Activated T-helper 1 cell treated with anti-CD3 and anti-CD28 coated beads, Interleukin-12 subunit alpha, Interleukin-12 subunit beta, Interleukin-2, Interleukin-4 antibody, amounts not matched to agents 30 ng/mL and 10 ng/mL and 1 ng/mL, durations not matched to agents 14 hours and 24 hours and 36 hours (primary cell): ENCODE results near the gene PRELP. TPM values are rescaled to one million over a fixed set of nuclear protein-coding genes. Genes with fewer than 3 reads are reported as not detected.

ENCODE experiments used
- DNase-seq: peaks from one replicate; pipeline ENCODE4 v3.0.0; 2021; ENCODE audit warnings: low spot score
- H3K27ac Mint-ChIP-seq: one replicate; pipeline ENCODE4 v1.8.0; 2021; ENCODE audit warnings: mild to moderate bottlenecking, mixed read lengths
- H3K27me3 Mint-ChIP-seq: one replicate; pipeline ENCODE4 v1.8.0; 2022; ENCODE audit warnings: mild to moderate bottlenecking, moderate library complexity, mixed read lengths; ENCODE audit not compliant: insufficient read depth
- H3K36me3 Mint-ChIP-seq: one replicate; pipeline ENCODE4 v1.8.0; 2021; ENCODE audit warnings: low read depth, mixed read lengths
- H3K4me1 Mint-ChIP-seq: one replicate; pipeline ENCODE4 v1.8.0; 2021; ENCODE audit warnings: low read depth, mixed read lengths
- H3K4me3 Mint-ChIP-seq: one replicate; pipeline ENCODE4 v1.8.0; 2021; ENCODE audit warnings: mild to moderate bottlenecking, moderate library complexity, mixed read lengths
- H3K9me3 Mint-ChIP-seq: one replicate; pipeline ENCODE4 v1.8.0; 2021; ENCODE audit warnings: mixed read lengths
- intact Hi-C: fragments of 100-400 bp; cut with micrococcal nuclease; formaldehyde crosslinking; loops from one replicate; pipeline ENCODE4 v1.15.1; 2024
- total RNA-seq: library from RNA; stranded (reverse); gene quantifications from 2 replicates; pipeline ENCODE4 v1.2.3, GENCODE V29; 2022

The PRELP gene
- total RNA-seq, 1 donor from 2014 or later, result not detected

DNA sequence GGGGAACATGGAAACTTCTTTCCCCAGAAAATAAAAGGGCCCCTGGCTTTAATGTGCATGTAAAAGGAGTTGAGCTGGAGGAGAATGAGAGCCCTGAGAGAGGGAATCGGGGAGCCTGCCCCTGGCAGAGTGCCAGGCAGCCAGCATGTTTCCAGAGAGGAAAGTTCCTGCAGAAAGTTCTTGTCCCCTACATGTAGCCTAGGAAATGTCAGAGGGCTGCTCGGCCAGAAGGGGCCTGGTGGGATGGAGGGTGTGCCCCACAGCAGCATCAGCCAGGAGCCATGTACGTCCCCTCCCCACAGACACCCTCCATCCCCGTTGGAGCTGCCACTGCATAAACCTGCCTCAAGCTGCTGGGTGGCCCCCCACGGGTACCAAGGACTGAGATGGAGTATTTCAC lies 5.4 kb upstream of the PRELP start:
- no peaks in the 10 kb centered on the region for H3K4me1 Mint-ChIP-seq
- H3K27ac Mint-ChIP-seq, result no peak overlapping the region
- intact Hi-C loops, result no loop called here
- no peaks in the 10 kb centered on the region for H3K9me3 Mint-ChIP-seq
- H3K27me3 Mint-ChIP-seq, result peaks cover 17% of the 10 kb centered on the region
- H3K4me3 Mint-ChIP-seq, result no peak overlapping the region
- H3K36me3 Mint-ChIP-seq, result no peaks in the 10 kb centered on the region
- no peak for DNase-seq

DNA sequence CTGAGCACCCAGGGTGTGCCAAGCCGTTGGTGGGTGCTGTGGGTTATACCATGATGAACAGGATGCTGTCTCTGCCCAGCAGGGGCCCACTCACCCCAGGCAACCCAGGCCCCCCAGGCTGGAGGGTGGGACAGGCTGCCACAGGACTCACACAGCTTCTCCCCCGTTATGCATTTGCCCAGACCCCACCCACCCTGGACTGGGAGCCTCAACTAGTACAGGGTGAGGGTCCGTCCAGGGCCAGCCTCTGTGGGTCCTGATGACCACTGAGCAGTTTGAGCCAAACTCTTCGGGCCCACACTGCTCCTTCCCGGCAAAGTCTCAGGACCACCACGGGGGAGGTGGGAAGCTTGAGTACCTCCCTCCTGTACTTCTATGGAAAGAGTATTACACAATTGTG lies 3.8 kb upstream of the PRELP start:
- H3K36me3 Mint-ChIP-seq, result no peaks in the 10 kb centered on the region
- H3K27ac Mint-ChIP-seq, result no peak overlapping the region
- no peaks in the 10 kb centered on the region for H3K4me1 Mint-ChIP-seq
- intact Hi-C loops, result no loop called here
- DNase-seq, result no peak
- no peaks in the 10 kb centered on the region for H3K9me3 Mint-ChIP-seq
- H3K27me3 Mint-ChIP-seq, result peaks cover 22% of the 10 kb centered on the region
- no peak overlapping the region for H3K4me3 Mint-ChIP-seq

DNA sequence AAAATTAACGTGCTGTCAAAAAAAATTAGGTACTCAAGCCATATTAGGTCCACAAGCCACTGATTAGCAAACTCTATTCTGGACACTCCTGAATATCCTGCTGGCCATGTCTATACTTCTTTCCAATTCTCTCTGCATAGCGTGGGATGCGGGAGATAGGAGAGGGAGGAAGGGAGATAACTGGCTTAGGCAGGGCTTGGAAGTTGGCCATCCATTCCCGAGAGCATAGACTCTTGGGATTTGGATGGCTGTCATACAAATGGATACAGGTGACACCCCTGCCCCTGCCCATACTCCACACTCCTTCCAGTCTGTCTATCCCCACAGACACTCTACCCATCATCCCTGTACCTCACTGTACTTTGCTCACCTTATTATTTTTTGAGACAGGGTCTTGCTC lies 2.3 kb upstream of the PRELP start:
- Mint-ChIP-seq H3K27me3 (peaks cover 22% of the 10 kb centered on the region), H3K36me3 (no peaks in the 10 kb centered on the region), H3K4me1 (peaks cover 11% of the 10 kb centered on the region), H3K9me3 (no peaks in the 10 kb centered on the region), H3K4me3 (no peak overlapping the region), H3K27ac (no peak overlapping the region)
- intact Hi-C loops, result no loop called here
- DNase-seq, result no peak

DNA sequence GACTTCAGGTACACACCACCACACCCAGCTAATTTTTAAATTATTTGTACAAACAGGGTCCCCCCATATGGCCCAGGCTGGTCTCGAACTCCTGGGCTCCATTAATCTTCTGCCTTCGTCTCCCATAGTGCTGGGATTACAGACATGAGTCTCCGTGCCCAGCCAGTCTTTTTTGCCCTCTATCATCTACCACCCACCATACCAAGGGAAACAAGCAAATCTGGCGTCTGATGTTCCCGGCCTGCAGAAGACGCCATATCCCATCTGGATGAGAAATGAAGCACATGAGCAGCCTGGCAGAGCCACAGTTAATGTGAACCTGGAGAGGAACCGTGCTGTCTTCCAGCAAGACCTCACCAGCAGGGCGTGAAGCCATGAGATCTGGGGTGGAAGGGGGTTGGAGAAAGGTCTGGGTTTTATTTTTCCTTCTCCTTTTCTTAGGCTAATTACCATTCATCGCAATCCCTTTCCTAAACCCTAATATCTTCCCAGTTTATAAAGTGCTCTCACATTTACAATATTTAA lies 1.8 kb upstream of the PRELP start:
- no peak overlapping the region for H3K27ac Mint-ChIP-seq
- DNase-seq, result no peak
- intact Hi-C loops, result no loop called here
- no peak overlapping the region for H3K4me3 Mint-ChIP-seq
- H3K36me3 Mint-ChIP-seq, result no peaks in the 10 kb centered on the region
- H3K9me3 Mint-ChIP-seq, result no peaks in the 10 kb centered on the region
- H3K4me1 Mint-ChIP-seq, result peaks cover 15% of the 10 kb centered on the region
- H3K27me3 Mint-ChIP-seq, result peaks cover 19% of the 10 kb centered on the region

DNA sequence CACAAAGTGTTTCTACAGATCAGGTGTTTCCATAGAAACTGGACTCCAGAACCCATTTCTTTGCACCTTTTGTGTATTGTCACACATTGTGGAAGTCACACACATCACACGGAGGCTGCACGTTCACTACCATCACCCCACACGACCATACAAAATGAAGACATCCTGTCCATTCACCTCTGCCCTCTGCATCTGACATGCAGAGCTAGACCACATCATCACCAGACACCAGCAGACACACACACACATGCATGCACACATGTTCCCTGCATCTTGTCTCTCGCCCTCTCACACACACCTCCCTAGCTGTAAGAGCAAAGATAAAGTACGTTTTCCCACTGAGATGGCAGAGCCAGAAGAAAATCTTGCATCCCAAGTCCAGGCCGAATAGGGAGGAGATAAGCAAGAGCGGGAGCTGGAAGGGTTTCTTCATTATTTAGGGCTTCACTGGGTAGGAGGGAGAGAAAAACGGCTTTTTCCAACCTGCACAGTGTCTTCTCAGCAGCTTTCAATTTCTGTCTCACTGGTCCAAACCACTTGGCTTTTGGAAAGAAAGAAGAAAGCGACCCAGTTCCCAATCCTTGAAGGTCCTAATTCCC lies 709 bp downstream of the PRELP start:
- no peak overlapping the region for H3K4me3 Mint-ChIP-seq
- H3K36me3 Mint-ChIP-seq, result no peaks in the 10 kb centered on the region
- intact Hi-C loops, result no loop called here
- peaks cover 17% of the 10 kb centered on the region for H3K4me1 Mint-ChIP-seq
- no peaks in the 10 kb centered on the region for H3K9me3 Mint-ChIP-seq
- peaks cover 14% of the 10 kb centered on the region for H3K27me3 Mint-ChIP-seq
- no peak overlapping the region for H3K27ac Mint-ChIP-seq
- DNase-seq, result no peak

DNA sequence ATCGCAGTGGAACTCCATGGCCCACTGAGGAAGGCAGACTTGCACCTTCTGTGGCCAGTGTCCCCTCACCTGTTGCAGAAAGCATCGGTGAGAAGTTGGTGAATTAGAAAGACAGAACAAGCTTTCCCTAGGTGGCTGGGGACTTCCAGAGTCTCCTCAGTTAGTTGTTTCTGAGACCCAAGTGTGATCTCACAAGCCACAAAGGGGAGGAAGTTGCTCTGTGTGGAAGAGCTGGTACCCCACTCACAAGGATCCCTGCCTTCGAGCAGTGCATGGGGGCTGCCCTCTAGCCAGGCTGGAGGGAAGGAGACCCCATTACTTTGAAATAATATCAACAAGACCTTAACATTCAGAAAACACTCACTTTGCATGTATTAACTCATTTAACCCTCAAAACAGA lies 2.1 kb downstream of the PRELP start:
- Mint-ChIP-seq H3K4me1 (peaks cover 21% of the 10 kb centered on the region), H3K4me3 (no peak overlapping the region), H3K27ac (no peak overlapping the region), H3K36me3 (no peaks in the 10 kb centered on the region), H3K9me3 (no peaks in the 10 kb centered on the region), H3K27me3 (peaks cover 9% of the 10 kb centered on the region)
- peak; percentile 10 for DNase-seq
- intact Hi-C loops, result no loop called here

DNA sequence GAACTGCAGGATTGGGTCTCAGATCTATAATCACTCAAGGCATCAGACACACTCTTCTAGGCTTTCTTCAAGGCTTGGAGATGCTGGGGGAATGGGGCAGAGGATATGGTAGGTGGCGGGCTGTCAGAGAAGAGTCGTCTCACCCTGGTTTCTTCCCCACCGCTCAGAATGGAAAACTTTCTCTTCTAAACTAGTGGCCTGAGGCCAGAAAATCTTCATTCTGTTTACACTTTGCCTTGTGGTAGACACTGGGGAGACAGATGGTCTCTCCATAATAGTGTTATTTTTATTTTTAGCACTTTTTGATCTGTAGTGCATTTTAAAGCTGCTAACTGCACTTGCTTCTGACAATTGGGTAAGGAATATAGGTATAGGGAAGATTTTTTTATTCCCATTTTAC lies 2.6 kb downstream of the PRELP start:
- intact Hi-C loops, result no loop called here

DNA sequence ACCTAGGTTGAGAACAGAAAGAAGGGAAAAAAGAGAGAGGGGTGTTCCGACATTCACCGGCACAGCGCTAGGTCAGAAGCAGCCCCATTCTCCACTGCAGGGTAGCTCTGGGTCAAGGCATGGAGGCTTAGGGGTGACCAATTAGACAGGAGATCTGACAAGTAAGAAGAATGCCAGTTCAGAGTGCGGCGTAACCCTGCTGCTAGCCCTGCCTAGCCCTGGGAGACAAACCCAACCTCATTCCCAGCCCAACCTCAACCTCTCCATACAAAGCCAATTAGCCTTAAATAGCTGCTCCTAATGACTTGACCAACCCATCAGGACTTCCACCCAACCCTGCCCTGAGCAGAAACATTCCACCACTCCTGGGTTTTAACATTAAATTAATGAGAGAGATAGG lies 3.4 kb downstream of the PRELP start:
- Mint-ChIP-seq H3K27ac (no peak overlapping the region), H3K4me3 (no peak overlapping the region), H3K27me3 (peaks cover 6% of the 10 kb centered on the region), H3K9me3 (no peaks in the 10 kb centered on the region), H3K4me1 (peaks cover 21% of the 10 kb centered on the region), H3K36me3 (no peaks in the 10 kb centered on the region)
- intact Hi-C loops, result no loop called here
- DNase-seq, result no peak

More for the DNA sequence above, 2.6 kb downstream of the PRELP start:
- Mint-ChIP-seq H3K27ac (no peak overlapping the region), H3K9me3 (no peaks in the 10 kb centered on the region), H3K36me3 (no peaks in the 10 kb centered on the region), H3K27me3 (peaks cover 10% of the 10 kb centered on the region), H3K4me1 (peaks cover 21% of the 10 kb centered on the region), H3K4me3 (no peak overlapping the region)
- DNase-seq, result no peak

DNA sequence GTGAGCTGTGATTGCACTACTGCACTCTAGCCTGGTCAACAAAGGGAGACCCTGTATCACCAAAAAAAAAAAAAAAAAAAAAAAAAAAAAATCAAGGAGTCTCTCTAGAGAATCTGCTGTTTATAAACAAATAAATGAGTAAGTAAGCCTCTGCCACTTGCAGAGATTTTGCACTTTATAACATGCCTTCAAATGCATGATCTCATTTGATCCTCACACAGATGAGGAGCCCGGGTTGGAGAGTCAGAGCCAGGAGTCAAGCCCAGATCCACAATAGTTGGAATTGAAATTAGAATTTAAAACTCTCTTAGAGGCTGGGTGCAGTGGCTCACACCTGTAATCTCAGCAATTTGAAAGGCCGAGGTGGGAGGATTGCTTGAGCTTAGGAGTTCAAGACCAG lies 4.0 kb downstream of the PRELP start:
- H3K27ac Mint-ChIP-seq, result no peak overlapping the region
- no peak overlapping the region for H3K4me3 Mint-ChIP-seq
- H3K36me3 Mint-ChIP-seq, result no peaks in the 10 kb centered on the region
- H3K27me3 Mint-ChIP-seq, result peaks cover 6% of the 10 kb centered on the region
- H3K4me1 Mint-ChIP-seq, result peaks cover 21% of the 10 kb centered on the region
- H3K9me3 Mint-ChIP-seq, result no peaks in the 10 kb centered on the region
- DNase-seq, result no peak
- intact Hi-C loops, result no loop called here

DNA sequence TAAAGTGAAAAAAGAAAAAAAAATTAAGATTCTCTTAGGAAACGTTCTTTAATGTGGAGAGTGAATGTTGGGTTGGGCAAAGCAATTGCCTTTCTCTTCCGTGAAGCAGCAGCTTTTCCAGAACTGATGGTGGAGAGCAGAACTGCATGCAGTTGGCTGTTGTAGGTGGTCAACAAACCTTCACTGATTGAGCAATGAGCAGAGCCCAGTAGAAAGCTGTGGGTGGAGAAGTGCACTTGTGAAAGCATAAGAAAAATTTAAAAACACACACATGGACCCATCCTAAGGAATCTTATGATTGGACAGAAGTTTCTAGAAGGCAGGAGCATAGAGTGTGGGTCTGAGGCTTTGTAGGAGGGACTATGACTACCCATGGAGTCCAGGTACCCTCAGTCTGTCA lies 4.5 kb downstream of the PRELP start:
- H3K27ac Mint-ChIP-seq, result no peak overlapping the region
- intact Hi-C loops, result no loop called here
- peaks cover 6% of the 10 kb centered on the region for H3K27me3 Mint-ChIP-seq
- no peaks in the 10 kb centered on the region for H3K36me3 Mint-ChIP-seq
- DNase-seq, result no peak
- no peak overlapping the region for H3K4me3 Mint-ChIP-seq
- H3K4me1 Mint-ChIP-seq, result peaks cover 21% of the 10 kb centered on the region
- H3K9me3 Mint-ChIP-seq, result no peaks in the 10 kb centered on the region

DNA sequence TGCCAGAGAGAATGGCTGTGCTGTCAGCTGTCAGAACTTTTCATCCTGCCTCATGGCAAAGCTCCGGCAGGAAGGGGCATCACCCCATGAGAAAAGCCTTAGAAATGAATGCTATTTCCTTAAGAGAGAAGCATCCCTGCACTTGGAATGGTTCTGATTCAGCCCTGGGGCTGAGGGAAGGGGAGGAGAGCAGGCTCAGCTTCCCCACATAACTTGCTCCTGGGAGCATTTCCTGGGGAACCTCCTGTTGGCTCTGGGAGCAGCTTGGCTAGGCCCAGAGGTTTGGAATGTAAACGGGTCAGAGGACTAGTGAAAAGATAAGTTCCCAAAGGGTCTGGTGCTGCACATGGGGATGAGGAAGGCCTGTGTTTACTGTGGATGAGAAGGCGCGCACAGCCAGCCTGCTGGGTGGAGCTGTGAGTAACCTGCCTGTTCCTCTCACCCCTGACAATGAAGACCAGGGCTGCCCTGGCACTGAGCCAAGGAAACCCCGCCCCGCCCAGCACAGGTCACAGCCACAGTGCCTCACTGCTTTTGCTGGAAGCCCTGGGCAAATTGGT lies 5.0 kb downstream of the PRELP start:
- no peaks in the 10 kb centered on the region for H3K36me3 Mint-ChIP-seq
- intact Hi-C loops, result no loop called here

DNA sequence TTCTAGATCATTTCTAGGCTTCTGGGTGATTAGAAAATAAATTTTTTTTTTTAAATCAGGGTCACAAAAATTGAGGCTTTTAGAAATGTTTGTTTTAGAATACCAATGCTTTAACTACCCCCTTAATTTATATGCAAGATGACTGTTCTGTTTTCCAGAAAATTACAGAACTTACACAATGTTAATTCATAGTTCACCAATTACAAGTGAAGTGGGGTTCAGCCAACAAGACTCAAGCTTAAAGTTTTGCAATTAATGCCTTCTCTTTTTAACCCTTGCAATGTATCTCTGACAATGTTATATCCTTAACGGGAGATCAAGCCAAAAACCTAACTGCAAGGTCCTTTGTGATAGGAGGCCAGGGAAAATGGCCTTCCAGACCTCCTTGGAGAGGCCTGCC lies 5.6 kb downstream of the PRELP start:
- no peaks in the 10 kb centered on the region for H3K9me3 Mint-ChIP-seq
- no peaks in the 10 kb centered on the region for H3K36me3 Mint-ChIP-seq
- no peak for DNase-seq
- peaks cover 4% of the 10 kb centered on the region for H3K27me3 Mint-ChIP-seq
- intact Hi-C loops, result no loop called here
- H3K4me1 Mint-ChIP-seq, result peaks cover 21% of the 10 kb centered on the region
- no peak overlapping the region for H3K27ac Mint-ChIP-seq
- no peak overlapping the region for H3K4me3 Mint-ChIP-seq

More for the DNA sequence above, 5.0 kb downstream of the PRELP start:
- Mint-ChIP-seq H3K27me3 (peaks cover 6% of the 10 kb centered on the region), H3K9me3 (no peaks in the 10 kb centered on the region), H3K4me3 (no peak overlapping the region), H3K4me1 (peaks cover 21% of the 10 kb centered on the region), H3K27ac (no peak overlapping the region)
- DNase-seq, result no peak

DNA sequence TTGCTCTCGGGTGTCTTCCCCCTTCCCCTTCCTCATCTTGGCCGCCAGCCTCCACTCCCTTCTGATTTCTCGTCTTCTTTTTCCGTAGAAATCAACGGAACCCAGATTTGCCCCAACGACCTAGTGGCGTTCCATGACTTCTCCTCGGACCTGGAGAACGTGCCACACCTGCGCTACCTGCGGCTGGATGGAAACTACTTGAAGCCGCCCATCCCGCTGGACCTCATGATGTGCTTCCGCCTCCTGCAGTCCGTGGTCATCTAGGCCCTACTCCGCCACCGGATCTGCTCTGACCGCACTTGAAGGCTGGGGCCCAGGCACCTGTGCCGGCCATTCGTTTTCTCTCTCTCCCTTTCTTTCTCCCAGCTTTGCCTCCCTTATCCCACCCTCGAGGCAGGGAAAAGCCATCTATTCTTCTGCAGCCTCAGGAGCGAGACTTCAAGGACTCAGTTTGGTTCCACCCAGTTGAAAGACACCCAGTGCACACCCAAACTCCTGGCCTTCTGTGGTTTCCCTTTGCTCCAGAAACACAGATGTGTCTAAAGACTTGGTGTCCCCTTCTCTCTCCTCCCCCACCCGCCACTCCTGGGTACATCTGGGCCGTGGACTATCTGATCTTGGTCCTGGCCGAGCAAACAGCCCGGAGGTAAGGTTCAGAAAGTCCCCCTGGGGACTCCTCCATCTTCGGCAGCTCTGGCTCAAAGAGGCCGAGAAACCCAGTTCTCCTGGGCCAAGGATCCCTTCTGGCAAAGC lies 11.2 kb downstream of the PRELP start:
- Mint-ChIP-seq H3K4me1 (peaks cover 10% of the 10 kb centered on the region), H3K4me3 (peak overlapping the region; percentile 61), H3K27ac (no peak overlapping the region), H3K27me3 (peaks cover 8% of the 10 kb centered on the region), H3K9me3 (no peaks in the 10 kb centered on the region), H3K36me3 (no peaks in the 10 kb centered on the region)
- intact Hi-C loops, result loop anchor here (1.0 kb wide), 3 partner anchors 146 to 219 kb away; no protein-coding TSS in a partner anchor
- DNase-seq, result no peak
